Lower leg skin (tissue), 3 donors: ENCODE measurements around the gene FRMD7.

ENCODE experiments used
- CTCF ChIP-seq, 3 donors: fragments of 450-650 bp; IDR thresholded peaks; one replicate each; pipeline ENCODE4 v1.5.1; 2016; ENCODE audit warnings: antibody characterized with exemption in 3 of 3, mild to moderate bottlenecking in 3 of 3, moderate library complexity in 2 of 3
- POLR2A ChIP-seq, 2 donors: fragments of 450-650 bp; IDR thresholded peaks; one replicate each; pipeline ENCODE4 v1.6.1; 2016 to 2017; ENCODE audit warnings: antibody characterized with exemption in 2 of 2, mild to moderate bottlenecking in 1 of 2, moderate library complexity in 1 of 2

- TF ChIP-seq CTCF (IDR thresholded peaks at IDR 0.05) (no peak), POLR2A (IDR thresholded peaks at IDR 0.05) (no peak)
These were observed 33.7 kb downstream of the FRMD7 start for GRCh38 chrX:132094164-132094563.
